Loucy (cell line): ENCODE measurements around the gene AP2B1.
A peak's percentile ranks its signal among the peaks of the same experiment; 100 is the strongest.

Source experiments
- H2AFZ ChIP-seq: fragments of 200-600 bp; sonication (generic); 2 replicates; pipeline ENCODE4 v1.6.0; 2016; ENCODE audit warnings: antibody characterized with exemption, mild to moderate bottlenecking, low read length, moderate library complexity
- H3F3A ChIP-seq: fragments of 200-600 bp; 2 replicates; pipeline ENCODE4 v1.6.0; 2016; ENCODE audit warnings: antibody characterized with exemption, low read depth, mild to moderate bottlenecking
- H3K27me3 ChIP-seq: fragments of 200-600 bp; sonication (generic); 2 replicates; pipeline ENCODE4 v1.6.1; 2014; ENCODE audit warnings: low read length, mild to moderate bottlenecking; ENCODE audit not compliant: insufficient read depth, poor library complexity, severe bottlenecking
- H3K36me3 ChIP-seq: fragments of 200-600 bp; sonication (generic); 2 replicates; pipeline ENCODE4 v1.6.1; 2016; ENCODE audit warnings: low read length; ENCODE audit not compliant: insufficient read depth
- H3K4me1 ChIP-seq: fragments of 200-600 bp; sonication (generic); 2 replicates; pipeline ENCODE4 v1.5.1; 2014; ENCODE audit warnings: low read length, mild to moderate bottlenecking; ENCODE audit not compliant: insufficient read depth, poor library complexity, severe bottlenecking
- H3K4me2 ChIP-seq: fragments of 200-600 bp; sonication (generic); 2 replicates; pipeline ENCODE4 v1.6.0; 2014; ENCODE audit warnings: antibody characterized with exemption, low read length, low read depth, mild to moderate bottlenecking; ENCODE audit not compliant: poor library complexity, severe bottlenecking
- H3K4me3 ChIP-seq: fragments of 200-600 bp; sonication (generic); 2 replicates; pipeline ENCODE4 v1.5.1; 2014; ENCODE audit warnings: low read length, mild to moderate bottlenecking, mixed read lengths; ENCODE audit not compliant: poor library complexity, severe bottlenecking
- H3K79me2 ChIP-seq: fragments of 200-600 bp; sonication (generic); 2 replicates; pipeline ENCODE4 v1.6.1; 2014; ENCODE audit warnings: low read length; ENCODE audit not compliant: insufficient read depth
- H3K9ac ChIP-seq: fragments of 200-600 bp; sonication (generic); 2 replicates; pipeline ENCODE4 v1.6.0; 2014; ENCODE audit warnings: mild to moderate bottlenecking, low read depth, low read length, moderate library complexity; ENCODE audit not compliant: poor library complexity, severe bottlenecking
- H3K9me2 ChIP-seq: fragments of 200-600 bp; sonication (generic); replicated peaks from 2 replicates; pipeline ENCODE4 v1.6.1; 2016; ENCODE audit warnings: low read depth, low read length, mixed read lengths
- H3K9me3 ChIP-seq: fragments of 200-600 bp; sonication (generic); 2 replicates; pipeline ENCODE4 v1.6.1; 2014; ENCODE audit warnings: mild to moderate bottlenecking, antibody characterized with exemption, low read length, low read depth; ENCODE audit not compliant: insufficient read depth
- H4K20me1 ChIP-seq: fragments of 200-600 bp; sonication (generic); 2 replicates; pipeline ENCODE4 v1.6.0; 2014; ENCODE audit warnings: antibody characterized with exemption, low read length, mild to moderate bottlenecking; ENCODE audit not compliant: insufficient read depth, poor library complexity, severe bottlenecking
- EZH2phosphoT487 ChIP-seq: fragments of 200-600 bp; IDR thresholded peaks from 2 replicates; pipeline ENCODE4 v1.6.1; 2018; ENCODE audit warnings: antibody characterized with exemption, mild to moderate bottlenecking, moderate library complexity, borderline replicate concordance
- TF ChIP-seq, protein P1 (sequence below): fragments of 200-600 bp; sonication (generic); conservative IDR thresholded peaks from 2 replicates; pipeline ENCODE4 v1.5.1; 2014; ENCODE audit warnings: mild to moderate bottlenecking, antibody characterized with exemption, low read length

The AP2B1 gene

DNA sequence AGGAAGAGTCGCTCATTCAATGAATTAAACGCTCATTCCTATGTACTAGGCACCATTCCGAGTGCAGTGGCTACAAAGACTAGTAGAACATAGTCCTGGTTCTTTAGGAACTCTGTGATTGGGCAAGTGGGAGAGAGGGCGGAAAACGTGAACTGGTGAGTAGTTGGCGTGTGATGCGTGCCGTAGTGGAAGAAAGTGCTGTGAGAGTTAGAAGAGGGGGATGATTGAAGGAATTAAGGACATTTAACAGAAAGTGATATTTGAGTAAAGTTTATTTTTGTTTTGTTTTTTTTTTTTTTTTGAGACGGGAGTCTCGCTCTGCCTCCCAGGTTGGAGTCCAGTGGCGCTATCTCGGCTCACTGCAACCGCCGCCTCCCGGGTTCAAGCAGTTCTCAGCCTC, 18.6 kb upstream of the AP2B1 start:
- Histone ChIP-seq H3F3A (no peaks in the 10 kb centered on the region), H3K27me3 (no peaks in the 10 kb centered on the region), H3K36me3 (no peaks in the 10 kb centered on the region), H3K9me2 (no peaks in the 10 kb centered on the region), H3K9ac (peak overlapping the region; percentile 84), H3K4me1 (peaks cover 15% of the 10 kb centered on the region), H3K4me2 (peak overlapping the region; percentile 86), H3K4me3 (peak overlapping the region; percentile 88), H2AFZ (no peak overlapping the region), H3K9me3 (no peaks in the 10 kb centered on the region), H4K20me1 (peaks cover 12% of the 10 kb centered on the region), H3K79me2 (peaks cover 36% of the 10 kb centered on the region)
- TF ChIP-seq, protein P1, sequence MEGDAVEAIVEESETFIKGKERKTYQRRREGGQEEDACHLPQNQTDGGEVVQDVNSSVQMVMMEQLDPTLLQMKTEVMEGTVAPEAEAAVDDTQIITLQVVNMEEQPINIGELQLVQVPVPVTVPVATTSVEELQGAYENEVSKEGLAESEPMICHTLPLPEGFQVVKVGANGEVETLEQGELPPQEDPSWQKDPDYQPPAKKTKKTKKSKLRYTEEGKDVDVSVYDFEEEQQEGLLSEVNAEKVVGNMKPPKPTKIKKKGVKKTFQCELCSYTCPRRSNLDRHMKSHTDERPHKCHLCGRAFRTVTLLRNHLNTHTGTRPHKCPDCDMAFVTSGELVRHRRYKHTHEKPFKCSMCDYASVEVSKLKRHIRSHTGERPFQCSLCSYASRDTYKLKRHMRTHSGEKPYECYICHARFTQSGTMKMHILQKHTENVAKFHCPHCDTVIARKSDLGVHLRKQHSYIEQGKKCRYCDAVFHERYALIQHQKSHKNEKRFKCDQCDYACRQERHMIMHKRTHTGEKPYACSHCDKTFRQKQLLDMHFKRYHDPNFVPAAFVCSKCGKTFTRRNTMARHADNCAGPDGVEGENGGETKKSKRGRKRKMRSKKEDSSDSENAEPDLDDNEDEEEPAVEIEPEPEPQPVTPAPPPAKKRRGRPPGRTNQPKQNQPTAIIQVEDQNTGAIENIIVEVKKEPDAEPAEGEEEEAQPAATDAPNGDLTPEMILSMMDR, result no peak
- no peak for TF ChIP-seq EZH2phosphoT487

DNA sequence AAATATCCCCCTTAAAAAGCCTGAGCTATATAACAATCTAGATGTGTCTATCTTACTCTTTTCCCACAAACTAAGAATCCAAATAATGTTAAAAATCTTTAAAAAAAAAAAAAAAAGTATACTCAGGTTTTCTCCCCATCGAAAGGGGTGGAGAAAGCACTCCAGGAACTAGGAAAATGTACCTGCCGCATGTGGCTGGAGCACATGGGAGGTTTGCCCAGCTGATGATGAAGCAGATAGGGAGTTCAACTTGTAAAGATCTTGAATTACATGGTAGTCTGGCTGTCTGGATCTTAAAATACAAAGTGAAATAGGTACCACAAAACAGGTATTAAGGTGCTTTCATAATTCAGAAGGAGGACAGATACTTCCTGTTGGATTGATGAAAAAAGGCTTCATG, 17.7 kb upstream of the AP2B1 start:
- Histone ChIP-seq H3K4me3 (peak overlapping the region; percentile 88), H3K36me3 (no peaks in the 10 kb centered on the region; the same call in 1 of the 2 replicates), H4K20me1 (peaks cover 12% of the 10 kb centered on the region), H3K27me3 (no peaks in the 10 kb centered on the region), H3K79me2 (peaks cover 36% of the 10 kb centered on the region), H3K9me2 (no peaks in the 10 kb centered on the region), H3K9ac (peak overlapping the region; percentile 84), H3K4me2 (peak overlapping the region; percentile 86), H3F3A (no peaks in the 10 kb centered on the region), H2AFZ (no peak overlapping the region), H3K9me3 (no peaks in the 10 kb centered on the region), H3K4me1 (peaks cover 15% of the 10 kb centered on the region)
- no peak for TF ChIP-seq EZH2phosphoT487
- TF ChIP-seq, protein P1, result no peak

DNA sequence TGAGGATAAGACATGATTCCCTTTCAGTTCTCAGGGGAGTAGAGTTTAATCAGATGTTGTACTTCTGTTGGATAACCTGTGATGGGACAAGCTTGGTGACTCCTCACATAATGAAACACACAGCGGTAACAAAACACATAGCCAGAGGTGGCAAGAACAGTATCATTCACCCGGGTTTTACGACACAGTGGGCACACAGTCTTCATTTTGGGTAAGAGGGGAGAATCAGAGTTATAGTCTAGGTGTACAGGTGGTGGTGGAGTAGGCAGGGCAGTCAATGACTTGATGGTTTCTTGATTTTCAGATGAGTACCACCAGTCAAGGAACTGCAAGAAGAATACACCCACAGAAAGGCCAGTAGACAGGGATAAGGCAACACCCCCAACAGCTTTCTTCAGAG, 11.4 kb upstream of the AP2B1 start:
- no peak overlapping the region for H2AFZ ChIP-seq
- H3K4me2 ChIP-seq, result peak overlapping the region; percentile 25
- H3K9ac ChIP-seq, result no peak overlapping the region
- H3K4me3 ChIP-seq, result no peak overlapping the region
- TF ChIP-seq EZH2phosphoT487, result no peak
- TF ChIP-seq, protein P1, result no peak
- peaks cover 6% of the 10 kb centered on the region; the same call in 1 of the 2 replicates for H3F3A ChIP-seq
- H3K27me3 ChIP-seq, result no peaks in the 10 kb centered on the region
- H3K9me2 ChIP-seq, result no peaks in the 10 kb centered on the region
- peaks cover 25% of the 10 kb centered on the region for H3K4me1 ChIP-seq
- no peaks in the 10 kb centered on the region; the same call in 1 of the 2 replicates for H3K36me3 ChIP-seq
- H3K79me2 ChIP-seq, result peaks cover 38% of the 10 kb centered on the region
- no peaks in the 10 kb centered on the region for H3K9me3 ChIP-seq
- no peaks in the 10 kb centered on the region for H4K20me1 ChIP-seq
